Measurements from ENCODE around the gene PLCG1.

The PLCG1 gene

DNA sequence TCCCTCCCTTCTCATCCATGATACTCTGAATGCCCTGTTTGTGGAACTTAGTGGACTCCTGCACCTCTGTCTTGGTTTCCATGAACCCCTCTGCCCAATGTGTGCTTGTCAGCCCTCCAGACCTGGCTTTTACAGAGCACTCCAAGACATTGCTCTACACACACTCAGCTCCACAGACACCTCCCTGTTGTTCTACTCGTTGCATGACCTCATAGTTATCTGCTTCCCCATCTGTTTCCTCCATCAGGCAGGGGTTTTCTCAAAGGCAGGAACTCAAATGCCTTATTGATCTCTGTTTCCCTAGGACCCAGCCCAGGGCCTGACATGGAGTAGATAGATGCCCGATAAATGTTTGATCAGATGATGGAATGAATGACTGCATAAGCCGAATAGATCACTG lies 13.3 kb downstream of the PLCG1 start:
- DNase-seq (ENCODE audit: insufficient read length, low spot score) (no peak), FAIRE-seq (no peak)
- TF ChIP-seq POLR2A (IDR thresholded peaks at IDR 0.05; ENCODE audit: low read depth, low read length): no peak
- no peak for TF ChIP-seq POLR2AphosphoS5 (IDR thresholded peaks at IDR 0.05; ENCODE audit: low read depth, low read length)
- TF ChIP-seq POU2F2 (IDR thresholded peaks at IDR 0.05; ENCODE audit: low read depth, low read length): no peak
- no peak for TF ChIP-seq SPI1 (IDR thresholded peaks at IDR 0.05; ENCODE audit: low read depth, low read length)
- TF ChIP-seq PAX5 (IDR thresholded peaks at IDR 0.05; ENCODE audit: insufficient read depth, low read length, severe bottlenecking): no peak
- no peak for TF ChIP-seq TAF1 (IDR thresholded peaks at IDR 0.05; ENCODE audit: low read depth, low read length)

DNA sequence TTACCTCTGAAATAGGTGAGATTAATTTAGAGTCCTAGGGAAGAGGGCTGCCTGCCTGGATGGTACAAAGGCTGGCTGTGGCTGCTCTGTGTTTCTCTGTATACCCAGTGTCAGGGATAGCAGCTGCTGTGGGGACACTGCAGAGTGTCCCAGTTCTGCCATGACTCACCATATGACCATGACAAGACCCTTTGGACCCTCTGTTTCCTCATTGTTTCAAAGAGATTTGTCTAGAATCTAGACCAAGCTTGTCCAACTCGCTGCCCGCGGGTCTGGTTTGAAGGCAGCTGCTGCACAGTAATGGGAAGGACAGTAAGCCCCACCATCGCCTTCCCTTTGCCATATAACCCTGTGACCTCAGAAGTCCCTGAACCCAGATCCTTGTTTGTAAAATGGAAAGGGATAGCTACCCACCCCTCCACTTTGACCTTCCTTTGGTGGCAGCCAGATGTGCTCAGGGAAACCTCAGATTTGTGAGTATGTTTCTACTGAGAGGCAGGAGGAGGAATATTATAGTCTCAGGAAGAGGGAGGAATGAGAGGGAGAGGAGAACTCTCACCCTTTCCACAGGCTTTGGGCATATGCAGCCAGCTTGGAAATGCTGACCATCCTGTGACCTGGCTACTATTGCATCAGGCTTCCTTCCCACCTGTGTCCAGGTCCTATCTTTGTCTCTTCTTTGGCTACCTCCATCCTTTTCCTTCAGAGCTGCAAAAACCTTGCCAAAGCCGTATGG lies 14.0 kb downstream of the PLCG1 start:
- DNase-seq (ENCODE audit: insufficient read length, low spot score): no peak
- FAIRE-seq: no peak
- TF ChIP-seq TAF1 (IDR thresholded peaks at IDR 0.05; ENCODE audit: low read depth, low read length) (no peak), POU2F2 (IDR thresholded peaks at IDR 0.05; ENCODE audit: low read depth, low read length) (no peak), POLR2A (IDR thresholded peaks at IDR 0.05; ENCODE audit: low read depth, low read length) (no peak), PAX5 (IDR thresholded peaks at IDR 0.05; ENCODE audit: insufficient read depth, low read length, severe bottlenecking) (no peak), POLR2AphosphoS5 (IDR thresholded peaks at IDR 0.05; ENCODE audit: low read depth, low read length) (no peak), SPI1 (IDR thresholded peaks at IDR 0.05; ENCODE audit: low read depth, low read length) (no peak)

DNA sequence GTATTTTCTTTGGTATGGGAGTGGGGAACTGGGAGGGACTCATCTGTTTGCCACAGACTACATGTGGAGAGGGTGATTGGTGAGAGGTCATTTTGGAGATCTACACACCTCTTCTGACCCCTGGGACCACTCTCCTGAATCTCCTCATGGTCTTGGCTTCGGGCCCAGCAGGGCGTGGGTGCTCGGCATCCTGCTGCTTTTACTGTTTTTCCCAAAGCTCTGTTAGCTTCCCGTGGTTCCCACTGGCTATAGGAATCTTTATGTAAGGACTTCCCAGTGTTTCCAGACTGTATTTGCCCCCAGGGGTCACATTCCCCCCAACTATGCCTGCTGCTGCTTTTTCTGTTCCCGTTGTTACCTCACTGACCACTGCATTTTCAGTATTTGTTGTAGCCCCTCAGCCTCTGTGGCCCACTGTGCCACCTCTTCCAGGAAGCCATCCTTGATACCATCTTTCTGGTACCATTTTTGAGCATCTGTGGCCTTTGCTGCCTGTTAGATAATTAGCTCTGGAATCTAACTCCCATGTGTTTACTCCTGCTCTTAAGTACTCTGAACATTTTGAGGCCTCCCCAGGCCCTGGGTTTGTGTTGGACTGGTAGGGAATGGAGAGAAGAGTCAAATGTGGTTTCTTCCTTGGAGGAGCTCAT lies 14.9 kb downstream of the PLCG1 start:
- FAIRE-seq (no peak), DNase-seq (ENCODE audit: insufficient read length, low spot score) (no peak)
- TF ChIP-seq TAF1 (IDR thresholded peaks at IDR 0.05; ENCODE audit: low read depth, low read length) (no peak), PAX5 (IDR thresholded peaks at IDR 0.05; ENCODE audit: insufficient read depth, low read length, severe bottlenecking) (no peak), POLR2A (IDR thresholded peaks at IDR 0.05; ENCODE audit: low read depth, low read length) (no peak), SPI1 (IDR thresholded peaks at IDR 0.05; ENCODE audit: low read depth, low read length) (no peak), POLR2AphosphoS5 (IDR thresholded peaks at IDR 0.05; ENCODE audit: low read depth, low read length) (no peak), POU2F2 (IDR thresholded peaks at IDR 0.05; ENCODE audit: low read depth, low read length) (no peak)

- TF ChIP-seq POU2F2 (IDR thresholded peaks at IDR 0.05; ENCODE audit: low read depth, low read length): no peak
- TF ChIP-seq SPI1 (IDR thresholded peaks at IDR 0.05; ENCODE audit: low read depth, low read length): no peak
- no peak for TF ChIP-seq POLR2AphosphoS5 (IDR thresholded peaks at IDR 0.05; ENCODE audit: low read depth, low read length)
- no peak for TF ChIP-seq POLR2A (IDR thresholded peaks at IDR 0.05; ENCODE audit: low read depth, low read length)
- no peak for TF ChIP-seq TAF1 (IDR thresholded peaks at IDR 0.05; ENCODE audit: low read depth, low read length)
- TF ChIP-seq PAX5 (IDR thresholded peaks at IDR 0.05; ENCODE audit: insufficient read depth, low read length, severe bottlenecking): no peak
- DNase-seq (ENCODE audit: insufficient read length, low spot score): no peak
- no peak for FAIRE-seq
Measured at GRCh38 chr20:41154436-41155176, 17.3 kb downstream of the PLCG1 start.

GRCh38 chr20:41155261-41155660 lies 17.9 kb downstream of the PLCG1 start:
- no peak for DNase-seq (ENCODE audit: insufficient read length, low spot score)
- no peak for FAIRE-seq
- TF ChIP-seq TAF1 (IDR thresholded peaks at IDR 0.05; ENCODE audit: low read depth, low read length) (no peak), POLR2AphosphoS5 (IDR thresholded peaks at IDR 0.05; ENCODE audit: low read depth, low read length) (no peak)

DNA sequence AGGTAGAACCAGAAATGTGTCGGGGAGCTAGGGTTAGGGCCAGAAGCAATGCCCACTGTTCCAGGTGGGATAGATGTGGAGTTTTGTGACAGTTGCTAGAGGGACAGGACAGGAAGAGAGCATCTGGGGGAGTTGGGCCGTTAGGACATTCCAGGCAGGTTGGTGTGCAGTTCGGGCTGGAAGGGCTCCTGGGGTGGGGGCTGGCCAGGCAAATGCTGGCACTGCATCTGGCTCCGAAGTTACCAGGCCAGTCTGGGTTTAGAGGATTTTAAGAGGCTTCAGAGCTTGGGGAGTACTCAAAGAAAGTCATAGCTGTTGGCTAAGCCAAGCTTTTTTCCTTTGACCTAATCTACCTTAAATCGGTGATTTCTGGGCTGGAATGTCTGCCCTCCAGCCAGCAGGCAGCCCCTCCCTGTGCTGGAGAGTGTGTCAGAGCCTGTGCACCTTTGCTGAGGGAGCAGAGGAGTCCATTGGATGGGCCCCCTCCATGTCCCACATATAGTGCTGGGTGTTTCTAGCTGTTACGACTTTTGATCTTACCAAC lies 20.8 kb downstream of the PLCG1 start:
- no peak for DNase-seq (ENCODE audit: insufficient read length, low spot score)
- no peak for TF ChIP-seq SPI1 (IDR thresholded peaks at IDR 0.05; ENCODE audit: low read depth, low read length)
- no peak for TF ChIP-seq PAX5 (IDR thresholded peaks at IDR 0.05; ENCODE audit: insufficient read depth, low read length, severe bottlenecking)
- TF ChIP-seq POU2F2 (IDR thresholded peaks at IDR 0.05; ENCODE audit: low read depth, low read length): no peak
- no peak for TF ChIP-seq POLR2A (IDR thresholded peaks at IDR 0.05; ENCODE audit: low read depth, low read length)
- TF ChIP-seq TAF1 (IDR thresholded peaks at IDR 0.05; ENCODE audit: low read depth, low read length): no peak
- no peak for TF ChIP-seq POLR2AphosphoS5 (IDR thresholded peaks at IDR 0.05; ENCODE audit: low read depth, low read length)
- FAIRE-seq: peak; percentile 35

DNA sequence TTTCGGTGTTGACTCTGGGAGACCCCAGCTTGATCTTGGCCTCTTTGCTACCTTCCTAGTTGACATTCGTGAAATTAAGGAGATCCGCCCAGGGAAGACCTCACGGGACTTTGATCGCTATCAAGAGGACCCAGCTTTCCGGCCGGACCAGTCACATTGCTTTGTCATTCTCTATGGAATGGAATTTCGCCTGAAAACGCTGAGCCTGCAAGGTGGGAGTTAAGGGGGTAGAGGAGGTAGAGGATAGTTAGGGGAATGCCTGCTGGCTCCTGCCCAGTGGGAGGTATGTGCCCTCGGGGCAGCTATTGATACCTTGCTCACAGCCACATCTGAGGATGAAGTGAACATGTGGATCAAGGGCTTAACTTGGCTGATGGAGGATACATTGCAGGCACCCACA lies 22.2 kb downstream of the PLCG1 start:
- DNase-seq (ENCODE audit: insufficient read length, low spot score): no peak
- FAIRE-seq: no peak
- TF ChIP-seq POU2F2 (IDR thresholded peaks at IDR 0.05; ENCODE audit: low read depth, low read length) (no peak), POLR2AphosphoS5 (IDR thresholded peaks at IDR 0.05; ENCODE audit: low read depth, low read length) (no peak), POLR2A (IDR thresholded peaks at IDR 0.05; ENCODE audit: low read depth, low read length) (no peak), PAX5 (IDR thresholded peaks at IDR 0.05; ENCODE audit: insufficient read depth, low read length, severe bottlenecking) (no peak), TAF1 (IDR thresholded peaks at IDR 0.05; ENCODE audit: low read depth, low read length) (no peak), SPI1 (IDR thresholded peaks at IDR 0.05; ENCODE audit: low read depth, low read length) (no peak)

- no peak for DNase-seq (ENCODE audit: insufficient read length, low spot score)
- FAIRE-seq: no peak
- TF ChIP-seq POU2F2 (IDR thresholded peaks at IDR 0.05; ENCODE audit: low read depth, low read length) (no peak), PAX5 (IDR thresholded peaks at IDR 0.05; ENCODE audit: insufficient read depth, low read length, severe bottlenecking) (no peak), TAF1 (IDR thresholded peaks at IDR 0.05; ENCODE audit: low read depth, low read length) (no peak), POLR2AphosphoS5 (IDR thresholded peaks at IDR 0.05; ENCODE audit: low read depth, low read length) (no peak), SPI1 (IDR thresholded peaks at IDR 0.05; ENCODE audit: low read depth, low read length) (no peak), POLR2A (IDR thresholded peaks at IDR 0.05; ENCODE audit: low read depth, low read length) (no peak)
Measured at GRCh38 chr20:41160686-41161085, 23.3 kb downstream of the PLCG1 start.

DNA sequence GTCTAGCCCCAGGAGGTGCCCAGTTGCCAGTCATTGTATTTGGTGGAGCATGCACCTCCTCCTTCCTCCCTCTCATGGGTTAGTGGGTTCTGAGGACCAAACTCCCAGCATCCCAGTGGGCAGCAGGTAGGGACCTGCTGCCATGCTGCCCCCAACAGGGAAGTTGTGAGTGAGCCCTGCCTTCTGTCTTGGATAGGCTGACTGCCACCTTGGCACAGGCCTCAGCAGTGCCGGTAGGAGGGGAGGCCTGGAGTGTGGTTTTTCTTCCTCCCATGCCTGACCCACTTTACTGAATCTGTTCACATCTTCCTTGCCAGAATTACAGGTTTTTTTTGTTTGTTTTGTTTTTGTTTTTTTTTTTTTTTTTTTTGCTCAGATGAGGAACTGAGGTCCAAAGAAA lies 24.5 kb downstream of the PLCG1 start:
- TF ChIP-seq PAX5 (IDR thresholded peaks at IDR 0.05; ENCODE audit: insufficient read depth, low read length, severe bottlenecking) (no peak), POLR2A (IDR thresholded peaks at IDR 0.05; ENCODE audit: low read depth, low read length) (no peak), POLR2AphosphoS5 (IDR thresholded peaks at IDR 0.05; ENCODE audit: low read depth, low read length) (no peak), TAF1 (IDR thresholded peaks at IDR 0.05; ENCODE audit: low read depth, low read length) (no peak), SPI1 (IDR thresholded peaks at IDR 0.05; ENCODE audit: low read depth, low read length) (no peak), POU2F2 (IDR thresholded peaks at IDR 0.05; ENCODE audit: low read depth, low read length) (no peak)
- DNase-seq (ENCODE audit: insufficient read length, low spot score) (no peak), FAIRE-seq (no peak)

All from GM12891 (cell line).